Cardiac muscle cell (in vitro differentiated cells and primary cell): ENCODE measurements around the gene CXCL16. TPM values are rescaled to one million over a fixed set of nuclear protein-coding genes. Genes with fewer than 3 reads are reported as not detected.
"Not testable (repeated sequence)": the region's sequence is repeated elsewhere in the genome, so short reads cannot be mapped to it uniquely, and the experiment has no call there.

Experiments
- DNase-seq, 2 donors: peaks; one replicate each; pipeline versions ENCODE4 v3.0.0 to v3.0.0-alpha.2; 2010 to 2017; ENCODE audit warnings: low read depth in 1 of 2, low spot score in 1 of 2
- H3K27ac ChIP-seq: fragments of 200-600 bp; sonication (generic); 2 replicates; pipeline ENCODE4 v1.5.1; 2016
- H3K27me3 ChIP-seq: fragments of 200-600 bp; sonication (generic); 2 replicates; pipeline ENCODE4 v1.6.0; 2016; ENCODE audit warnings: control low read depth
- H3K36me3 ChIP-seq: fragments of 200-600 bp; sonication (generic); 2 replicates; pipeline ENCODE4 v1.5.1; 2016; ENCODE audit warnings: control low read depth
- H3K4me1 ChIP-seq: fragments of 200-600 bp; sonication (generic); 2 replicates; pipeline ENCODE4 v1.8.1; 2017; ENCODE audit warnings: low read depth, mild to moderate bottlenecking, mixed run types
- H3K4me3 ChIP-seq: fragments of 200-600 bp; sonication (generic); 2 replicates; pipeline ENCODE4 v1.5.1; 2016; ENCODE audit warnings: mild to moderate bottlenecking
- H3K9me3 ChIP-seq: fragments of 200-600 bp; sonication (generic); 2 replicates; pipeline ENCODE4 v1.5.1; 2017; ENCODE audit warnings: low read depth, mild to moderate bottlenecking, control low read depth
- polyA plus RNA-seq: library from polyadenylated mRNA; unstranded; fragments of >200 nt; fragmentation: Nextera tagmentation; extraction: Ambion mirVana; gene quantifications from 2 replicates; pipeline ENCODE4 v1.2.1, GENCODE V29; 2016
- total RNA-seq: library from RNA; depleted of rRNA; stranded (reverse); fragments of >200 nt; gene quantifications from 2 replicates; pipeline ENCODE4 v1.2.3, GENCODE V29; 2016
- TF ChIP-seq, protein P1 (sequence below): IDR thresholded peaks from 2 replicates; pipeline ENCODE4 v1.5.1; 2012; ENCODE audit warnings: low read depth, mild to moderate bottlenecking, low read length

Gene CXCL16
- total and polyA plus RNA-seq, 2 experiments from 2014 or later, result 0.66 to 0.89 TPM

DNA sequence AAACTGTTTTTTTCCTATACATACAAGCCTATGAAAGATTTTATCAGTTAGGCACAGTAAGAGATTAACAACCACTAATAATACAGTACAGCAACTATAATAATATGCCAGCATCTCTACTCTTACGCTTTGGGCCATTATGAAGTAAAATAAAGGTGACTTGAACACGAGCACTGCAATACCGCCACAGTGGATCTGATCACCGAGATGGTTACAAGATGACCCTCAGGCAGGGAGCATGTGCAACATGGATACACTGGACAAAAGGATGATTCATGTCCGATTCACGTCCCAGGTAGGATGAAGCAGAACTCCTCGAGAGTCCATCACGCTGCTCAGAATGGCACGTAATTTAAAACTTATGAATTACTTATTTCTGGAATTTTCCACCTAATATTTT is 46.3 kb downstream of the CXCL16 start:
- no peak for DNase-seq
- no peak overlapping the region for H3K4me3 ChIP-seq
- H3K36me3 ChIP-seq, result no peaks in the 10 kb centered on the region
- no peak overlapping the region for H3K27ac ChIP-seq
- H3K4me1 ChIP-seq, result no peaks in the 10 kb centered on the region
- no peaks in the 10 kb centered on the region for H3K9me3 ChIP-seq
- H3K27me3 ChIP-seq, result no peaks in the 10 kb centered on the region
- TF ChIP-seq, protein P1, sequence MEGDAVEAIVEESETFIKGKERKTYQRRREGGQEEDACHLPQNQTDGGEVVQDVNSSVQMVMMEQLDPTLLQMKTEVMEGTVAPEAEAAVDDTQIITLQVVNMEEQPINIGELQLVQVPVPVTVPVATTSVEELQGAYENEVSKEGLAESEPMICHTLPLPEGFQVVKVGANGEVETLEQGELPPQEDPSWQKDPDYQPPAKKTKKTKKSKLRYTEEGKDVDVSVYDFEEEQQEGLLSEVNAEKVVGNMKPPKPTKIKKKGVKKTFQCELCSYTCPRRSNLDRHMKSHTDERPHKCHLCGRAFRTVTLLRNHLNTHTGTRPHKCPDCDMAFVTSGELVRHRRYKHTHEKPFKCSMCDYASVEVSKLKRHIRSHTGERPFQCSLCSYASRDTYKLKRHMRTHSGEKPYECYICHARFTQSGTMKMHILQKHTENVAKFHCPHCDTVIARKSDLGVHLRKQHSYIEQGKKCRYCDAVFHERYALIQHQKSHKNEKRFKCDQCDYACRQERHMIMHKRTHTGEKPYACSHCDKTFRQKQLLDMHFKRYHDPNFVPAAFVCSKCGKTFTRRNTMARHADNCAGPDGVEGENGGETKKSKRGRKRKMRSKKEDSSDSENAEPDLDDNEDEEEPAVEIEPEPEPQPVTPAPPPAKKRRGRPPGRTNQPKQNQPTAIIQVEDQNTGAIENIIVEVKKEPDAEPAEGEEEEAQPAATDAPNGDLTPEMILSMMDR, result no peak

DNA sequence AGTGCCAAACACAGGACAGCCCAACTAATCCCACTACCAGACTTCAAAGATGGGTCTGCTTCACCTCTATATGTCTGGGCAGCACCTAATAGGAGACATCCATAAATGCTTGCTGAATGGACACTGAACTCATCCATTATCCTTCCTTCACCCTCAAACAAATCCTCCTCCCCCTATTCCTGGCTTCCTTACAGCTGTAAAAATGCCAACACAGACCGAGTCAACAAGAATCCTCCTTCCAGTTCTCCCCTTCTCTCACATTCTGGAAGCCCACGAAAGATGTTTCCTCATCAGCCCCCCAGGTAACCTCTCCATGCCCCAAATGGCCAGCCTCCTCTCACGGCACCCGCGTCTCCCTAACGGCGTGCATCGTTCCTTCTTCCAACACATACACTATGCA is 48.0 kb downstream of the CXCL16 start:
- H3K27me3 ChIP-seq, result no peaks in the 10 kb centered on the region
- TF ChIP-seq, protein P1, result no peak
- H3K27ac ChIP-seq, result no peak overlapping the region
- H3K9me3 ChIP-seq, result no peaks in the 10 kb centered on the region
- peak in 1 of 2 donors; percentile 42 for DNase-seq
- H3K4me3 ChIP-seq, result no peak overlapping the region
- no peaks in the 10 kb centered on the region for H3K4me1 ChIP-seq
- H3K36me3 ChIP-seq, result no peaks in the 10 kb centered on the region

DNA sequence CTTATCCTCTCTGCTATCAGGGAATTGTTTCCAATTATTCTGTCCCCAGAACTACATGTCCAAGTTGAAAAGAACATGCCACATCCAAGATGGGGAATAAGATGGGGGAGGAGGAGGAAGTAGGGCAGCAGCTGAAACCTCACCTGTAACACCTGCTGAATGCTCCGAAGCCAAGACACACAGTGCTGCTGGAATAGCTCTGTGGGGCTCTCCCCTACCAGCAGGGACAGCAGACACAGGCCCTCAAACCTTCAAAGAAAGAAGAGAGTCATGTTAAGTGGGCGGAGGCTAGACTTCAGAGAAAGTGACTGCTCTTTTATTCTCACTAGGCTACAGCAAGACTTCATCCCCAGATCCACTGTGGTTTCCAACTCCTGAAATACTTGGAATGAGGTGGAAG is 49.0 kb downstream of the CXCL16 start:
- Histone ChIP-seq H3K27ac (no peak overlapping the region), H3K4me1 (no peaks in the 10 kb centered on the region), H3K36me3 (no peaks in the 10 kb centered on the region), H3K4me3 (no peak overlapping the region), H3K27me3 (no peaks in the 10 kb centered on the region), H3K9me3 (no peaks in the 10 kb centered on the region)
- no peak for DNase-seq
- TF ChIP-seq, protein P1, result no peak

DNA sequence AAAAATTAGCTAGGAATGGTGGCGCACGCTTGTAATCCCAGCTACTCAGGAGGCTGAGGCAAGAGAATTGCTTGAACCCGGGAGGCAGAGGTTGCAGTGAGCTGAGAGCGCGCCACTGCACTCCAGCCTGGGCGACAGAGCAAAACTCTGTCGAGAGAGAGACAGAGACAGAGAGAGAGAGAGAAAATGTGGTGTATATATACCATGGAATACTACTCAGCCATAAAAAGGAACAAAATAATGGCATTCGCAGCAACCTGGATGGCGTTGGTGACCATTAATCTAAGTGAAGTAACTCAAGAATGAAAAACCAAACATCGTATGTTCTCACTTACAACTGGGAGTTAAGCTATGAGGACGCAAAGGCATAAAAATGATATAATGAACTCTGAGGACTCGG is 49.9 kb downstream of the CXCL16 start:
- not testable (repeated sequence) for H3K4me1 ChIP-seq, H3K27ac ChIP-seq, H3K9me3 ChIP-seq, H3K4me3 ChIP-seq, H3K27me3 ChIP-seq, H3K36me3 ChIP-seq, DNase-seq

DNA sequence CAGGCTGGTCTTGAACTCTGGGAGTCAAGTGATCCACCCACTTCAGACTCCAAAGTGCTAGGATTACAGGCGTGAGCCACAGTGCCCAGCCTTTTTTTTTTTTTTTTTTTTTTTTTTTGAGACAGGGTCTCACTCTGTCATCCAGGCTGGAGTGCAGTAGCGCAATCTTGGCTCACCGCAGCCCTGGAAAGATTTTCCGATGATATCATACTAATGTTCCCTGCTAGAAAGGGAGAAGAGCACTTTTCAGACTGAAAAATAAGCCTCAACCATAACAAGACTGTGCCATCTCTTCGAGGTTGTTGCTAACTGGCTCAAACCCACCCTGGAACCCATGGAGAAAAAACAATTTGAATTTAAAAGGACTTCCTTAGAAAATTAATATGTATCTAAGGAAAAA is 56.0 kb downstream of the CXCL16 start:
- not testable (repeated sequence) for H3K4me3 ChIP-seq, H3K36me3 ChIP-seq, H3K9me3 ChIP-seq, H3K27me3 ChIP-seq, H3K27ac ChIP-seq
- DNase-seq, result peak in 1 of 2 donors; percentile 59
- peaks cover 15% of the 10 kb centered on the region for H3K4me1 ChIP-seq

Other genes starting within 250 kb of the CXCL16 start
- gene SPNS2, start 241.0 kb downstream of the CXCL16 start, total RNA-seq, result 1.0 and 3.5 TPM in 2 replicates
- gene SPNS2, start 241.0 kb downstream of the CXCL16 start, polyA plus RNA-seq, result 1.6 and 1.7 TPM in 2 replicates
- gene MYBBP1A, start 184.5 kb downstream of the CXCL16 start, total RNA-seq, result 47.4 and 57.1 TPM in 2 replicates
- 51.5 and 69.3 TPM in 2 replicates for gene MYBBP1A, start 184.5 kb downstream of the CXCL16 start, polyA plus RNA-seq
- gene GGT6, start 179.4 kb downstream of the CXCL16 start, total RNA-seq, result not detected in 2 replicates
- gene GGT6, start 179.4 kb downstream of the CXCL16 start, polyA plus RNA-seq, result not detected in 2 replicates
- gene SMTNL2, start 155.4 kb downstream of the CXCL16 start, total RNA-seq, result 176 and 184 TPM in 2 replicates
- gene SMTNL2, start 155.4 kb downstream of the CXCL16 start, polyA plus RNA-seq, result 269 TPM in 2 replicates
- gene ALOX15, start 98.2 kb downstream of the CXCL16 start, total RNA-seq, result 0.71 and 1.1 TPM in 2 replicates
- 1.5 TPM in 1 of 2 replicates, not detected in the other for gene ALOX15, start 98.2 kb downstream of the CXCL16 start, polyA plus RNA-seq
- gene PELP1, start 35.8 kb downstream of the CXCL16 start, total RNA-seq, result 47.3 and 63.2 TPM in 2 replicates
- gene PELP1, start 35.8 kb downstream of the CXCL16 start, polyA plus RNA-seq, result 52.6 and 77.7 TPM in 2 replicates
- gene ARRB2, start 29.3 kb downstream of the CXCL16 start, total RNA-seq, result 14.4 and 17.3 TPM in 2 replicates
- gene ARRB2, start 29.3 kb downstream of the CXCL16 start, polyA plus RNA-seq, result 23.3 and 33.0 TPM in 2 replicates
- gene MED11, start 8.5 kb downstream of the CXCL16 start, total RNA-seq, result 36.8 and 47.7 TPM in 2 replicates
- gene MED11, start 8.5 kb downstream of the CXCL16 start, polyA plus RNA-seq, result 39.1 and 40.8 TPM in 2 replicates
- not detected in 2 replicates for gene ZMYND15, start 95 bp downstream of the CXCL16 start, total RNA-seq
- not detected in 2 replicates for gene ZMYND15, start 95 bp downstream of the CXCL16 start, polyA plus RNA-seq
- not detected in 2 replicates for gene TM4SF5, start 32.0 kb upstream of the CXCL16 start, total RNA-seq
- not detected in 2 replicates for gene TM4SF5, start 32.0 kb upstream of the CXCL16 start, polyA plus RNA-seq
- 0.78 and 2.2 TPM in 2 replicates for gene VMO1, start 46.4 kb upstream of the CXCL16 start, total RNA-seq
- 1.1 and 1.2 TPM in 2 replicates for gene VMO1, start 46.4 kb upstream of the CXCL16 start, polyA plus RNA-seq
- gene GLTPD2, start 49.0 kb upstream of the CXCL16 start, total RNA-seq, result not detected in 2 replicates
- 4.1 and 5.4 TPM in 2 replicates for gene GLTPD2, start 49.0 kb upstream of the CXCL16 start, polyA plus RNA-seq
- 136 and 260 TPM in 2 replicates for gene PSMB6, start 56.2 kb upstream of the CXCL16 start, total RNA-seq
- 409 and 580 TPM in 2 replicates for gene PSMB6, start 56.2 kb upstream of the CXCL16 start, polyA plus RNA-seq
- gene PLD2, start 67.2 kb upstream of the CXCL16 start, total RNA-seq, result 15.0 and 18.3 TPM in 2 replicates
- gene PLD2, start 67.2 kb upstream of the CXCL16 start, polyA plus RNA-seq, result 12.4 and 16.8 TPM in 2 replicates
- 31.3 and 47.7 TPM in 2 replicates for gene MINK1, start 93.4 kb upstream of the CXCL16 start, total RNA-seq
- 27.1 and 35.9 TPM in 2 replicates for gene MINK1, start 93.4 kb upstream of the CXCL16 start, polyA plus RNA-seq
- gene C17orf107, start 159.6 kb upstream of the CXCL16 start, total RNA-seq, result 1.7 and 7.4 TPM in 2 replicates
- 1.3 and 1.6 TPM in 2 replicates for gene C17orf107, start 159.6 kb upstream of the CXCL16 start, polyA plus RNA-seq
- gene CHRNE, start 163.2 kb upstream of the CXCL16 start, total RNA-seq, result 0.35 and 1.5 TPM in 2 replicates
- 0.32 and 1.1 TPM in 2 replicates for gene CHRNE, start 163.2 kb upstream of the CXCL16 start, polyA plus RNA-seq
- gene GP1BA, start 192.3 kb upstream of the CXCL16 start, total RNA-seq, result not detected in 2 replicates
- 0.61 and 0.81 TPM in 2 replicates for gene GP1BA, start 192.3 kb upstream of the CXCL16 start, polyA plus RNA-seq
- 118 and 127 TPM in 2 replicates for gene SLC25A11, start 200.1 kb upstream of the CXCL16 start, total RNA-seq
- gene SLC25A11, start 200.1 kb upstream of the CXCL16 start, polyA plus RNA-seq, result 223 and 229 TPM in 2 replicates
- 67.4 and 73.4 TPM in 2 replicates for gene RNF167, start 200.3 kb upstream of the CXCL16 start, total RNA-seq
- gene RNF167, start 200.3 kb upstream of the CXCL16 start, polyA plus RNA-seq, result 71.4 and 77.1 TPM in 2 replicates
- 1,337 and 2,688 TPM in 2 replicates for gene PFN1, start 208.6 kb upstream of the CXCL16 start, total RNA-seq
- gene PFN1, start 208.6 kb upstream of the CXCL16 start, polyA plus RNA-seq, result 1,185 and 1,476 TPM in 2 replicates
- 595 and 1,068 TPM in 2 replicates for gene ENO3, start 211.2 kb upstream of the CXCL16 start, total RNA-seq
- 955 and 1,853 TPM in 2 replicates for gene ENO3, start 211.2 kb upstream of the CXCL16 start, polyA plus RNA-seq
- 199 and 227 TPM in 2 replicates for gene SPAG7, start 227.9 kb upstream of the CXCL16 start, total RNA-seq
- gene SPAG7, start 227.9 kb upstream of the CXCL16 start, polyA plus RNA-seq, result 394 and 399 TPM in 2 replicates
- gene CAMTA2, start 247.7 kb upstream of the CXCL16 start, total RNA-seq, result 10.5 and 11.6 TPM in 2 replicates
- gene CAMTA2, start 247.7 kb upstream of the CXCL16 start, polyA plus RNA-seq, result 17.8 and 18.3 TPM in 2 replicates